Osteocyte (in vitro differentiated cells): ENCODE data around the gene GRIP2. TPM values are rescaled to one million over a fixed set of nuclear protein-coding genes. Genes with fewer than 3 reads are reported as not detected.

Experiments used
- DNase-seq: peaks from one replicate; pipeline ENCODE4 v3.0.0; 2021; ENCODE audit warnings: mixed read lengths; ENCODE audit not compliant: unreplicated experiment; ENCODE audit errors: extremely low spot score
- H3K27ac Mint-ChIP-seq: one replicate; pipeline ENCODE4 v1.8.0; 2021; ENCODE audit warnings: mild to moderate bottlenecking, mixed read lengths; ENCODE audit not compliant: unreplicated experiment
- H3K27me3 Mint-ChIP-seq: one replicate; pipeline ENCODE4 v1.8.0; 2021; ENCODE audit warnings: mixed read lengths; ENCODE audit not compliant: unreplicated experiment
- H3K36me3 Mint-ChIP-seq: one replicate; pipeline ENCODE4 v1.8.0; 2021; ENCODE audit warnings: mixed read lengths; ENCODE audit not compliant: unreplicated experiment
- H3K4me1 Mint-ChIP-seq: one replicate; pipeline ENCODE4 v1.8.0; 2021; ENCODE audit warnings: mixed read lengths; ENCODE audit not compliant: unreplicated experiment
- H3K4me3 Mint-ChIP-seq: one replicate; pipeline ENCODE4 v1.8.0; 2021; ENCODE audit warnings: mild to moderate bottlenecking, moderate library complexity, mixed read lengths; ENCODE audit not compliant: unreplicated experiment
- H3K9me3 Mint-ChIP-seq: one replicate; pipeline ENCODE4 v1.8.0; 2021; ENCODE audit warnings: mixed read lengths; ENCODE audit not compliant: unreplicated experiment
- CTCF ChIP-seq: fragments of 200-600 bp; sonication (generic); IDR thresholded peaks from 2 replicates; pipeline ENCODE4 v1.5.0; 2021; ENCODE audit warnings: antibody characterized with exemption, mild to moderate bottlenecking, moderate library complexity
- total RNA-seq: library from RNA; stranded (reverse); gene quantifications from 2 replicates; pipeline ENCODE4 v1.2.1, GENCODE V29; 2021

The GRIP2 gene
- total RNA-seq, 1 donor from 2014 or later = 0.35 TPM

- Mint-ChIP-seq H3K4me1 (peaks cover 15% of the 10 kb centered on the region), H3K4me3 (no peak overlapping the region), H3K9me3 (no peaks in the 10 kb centered on the region), H3K27me3 (no peaks in the 10 kb centered on the region), H3K27ac (no peak overlapping the region), H3K36me3 (peaks cover 42% of the 10 kb centered on the region)
- DNase-seq = no peak
- no peak for TF ChIP-seq CTCF
These were observed 53.7 kb downstream of the GRIP2 start for GRCh38 chr3:14486460-14486859.

GRCh38 chr3:14485981-14486380, 54.2 kb downstream of the GRIP2 start:
- Mint-ChIP-seq H3K9me3 (no peaks in the 10 kb centered on the region), H3K27me3 (no peaks in the 10 kb centered on the region), H3K4me3 (no peak overlapping the region), H3K4me1 (peaks cover 17% of the 10 kb centered on the region), H3K36me3 (peaks cover 45% of the 10 kb centered on the region), H3K27ac (no peak overlapping the region)
- DNase-seq = no peak
- TF ChIP-seq CTCF = no peak

- no peaks in the 10 kb centered on the region for H3K9me3 Mint-ChIP-seq
- H3K4me3 Mint-ChIP-seq = no peak overlapping the region
- no peaks in the 10 kb centered on the region for H3K27me3 Mint-ChIP-seq
- H3K27ac Mint-ChIP-seq = no peak overlapping the region
- DNase-seq = no peak
- peaks cover 19% of the 10 kb centered on the region for H3K4me1 Mint-ChIP-seq
- peaks cover 42% of the 10 kb centered on the region for H3K36me3 Mint-ChIP-seq
- TF ChIP-seq CTCF = no peak
These were observed 55.4 kb downstream of the GRIP2 start for GRCh38 chr3:14484741-14485140.

- Mint-ChIP-seq H3K4me1 (peaks cover 14% of the 10 kb centered on the region), H3K9me3 (no peaks in the 10 kb centered on the region), H3K27me3 (no peaks in the 10 kb centered on the region), H3K27ac (no peak overlapping the region), H3K36me3 (peaks cover 52% of the 10 kb centered on the region), H3K4me3 (no peak overlapping the region)
- no peak for DNase-seq
- TF ChIP-seq CTCF = no peak
These were observed 56.9 kb downstream of the GRIP2 start for GRCh38 chr3:14483286-14483685.

GRCh38 chr3:14482271-14482721, 57.8 kb downstream of the GRIP2 start:
- Mint-ChIP-seq H3K4me1 (peaks cover 13% of the 10 kb centered on the region), H3K36me3 (peaks cover 59% of the 10 kb centered on the region), H3K27me3 (no peaks in the 10 kb centered on the region), H3K4me3 (no peak overlapping the region), H3K9me3 (no peaks in the 10 kb centered on the region), H3K27ac (no peak overlapping the region)
- TF ChIP-seq CTCF = no peak
- DNase-seq = no peak
